SK-N-SH (cell line): Measurements from ENCODE around the gene INF2.
A peak's percentile ranks its signal among the peaks of the same experiment; 100 is the strongest.

Experiments
- EP300 ChIP-seq, 2 experiments: IDR thresholded peaks; 2 replicates each; pipeline versions ENCODE4 v1.4.0 to v1.6.1; 2012; ENCODE audit warnings: borderline replicate concordance in 1 of 2, low read depth in 1 of 2, low read length in 1 of 2
- GABPA ChIP-seq: IDR thresholded peaks from 2 replicates; pipeline ENCODE4 v1.4.0; 2012; ENCODE audit warnings: low read depth, mild to moderate bottlenecking
- POLR2AphosphoS5 ChIP-seq: IDR thresholded peaks from 2 replicates; pipeline ENCODE4 v1.6.1; 2012; ENCODE audit warnings: low read depth, low read length
- TAF1 ChIP-seq: IDR thresholded peaks from 2 replicates; pipeline ENCODE4 v1.6.1; 2012; ENCODE audit warnings: low read depth, mild to moderate bottlenecking, low read length, moderate library complexity, borderline replicate concordance
- TF ChIP-seq, protein P1 (sequence below): fragments of 200-600 bp; sonication (generic); IDR thresholded peaks from 2 replicates; pipeline ENCODE4 v1.6.1; 2017; ENCODE audit warnings: antibody characterized with exemption, mild to moderate bottlenecking, moderate library complexity
- TF ChIP-seq, protein P2 (sequence below): fragments of 150-350 bp; IDR thresholded peaks from 2 replicates; pipeline ENCODE4 v1.6.1; 2016; ENCODE audit warnings: mild to moderate bottlenecking, low read depth, low read length

DNA sequence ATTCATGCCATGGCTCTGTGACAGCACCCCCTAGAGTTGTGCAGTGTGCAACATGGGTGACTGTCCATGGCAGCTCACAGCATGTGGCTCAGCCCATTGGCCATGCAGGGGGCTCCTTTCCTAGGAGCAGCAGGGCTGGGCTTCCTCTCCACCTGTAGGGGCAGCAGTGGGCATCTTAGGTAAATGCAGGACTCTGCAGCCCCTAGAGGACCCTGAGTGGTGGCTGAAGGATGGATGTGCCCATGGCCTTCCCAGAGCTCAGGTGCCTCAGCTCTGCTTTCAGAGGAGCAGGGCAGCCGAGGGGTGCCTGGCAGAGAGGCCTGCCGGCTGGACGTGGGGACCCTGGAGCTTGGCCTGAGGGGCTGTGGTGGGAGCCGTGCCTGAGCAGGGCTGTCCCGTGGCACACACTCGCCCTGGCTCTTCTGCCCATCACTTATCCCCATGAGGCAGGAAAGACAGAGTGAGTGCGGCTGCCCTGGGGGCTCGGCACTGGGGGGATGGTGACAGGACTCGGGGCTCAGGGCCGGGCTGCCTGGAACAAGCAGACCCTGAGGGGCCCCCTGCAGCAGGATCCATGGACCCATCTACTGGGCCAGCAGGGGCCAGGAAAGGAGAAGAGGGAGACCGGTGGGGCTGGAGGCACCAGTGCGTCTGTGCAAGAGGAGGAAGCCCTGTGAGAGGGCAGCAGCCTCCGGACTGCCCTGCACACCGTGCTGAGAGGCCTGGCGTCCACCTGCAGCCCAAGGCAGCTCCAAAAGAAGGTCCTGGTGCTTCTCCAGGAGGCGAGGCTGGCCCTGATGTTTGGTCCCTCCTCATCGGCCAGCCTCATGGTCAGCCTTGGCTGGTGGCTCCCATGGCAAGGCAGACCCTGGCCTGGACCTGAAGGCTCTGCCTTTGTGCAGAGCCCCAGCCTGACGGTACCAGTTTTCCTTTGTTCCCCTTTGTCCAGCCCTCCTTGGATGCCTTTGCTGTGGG lies 42.2 kb downstream of the INF2 start:
- TF ChIP-seq POLR2AphosphoS5, result no peak
- TF ChIP-seq TAF1, result no peak
- TF ChIP-seq GABPA, result no peak
- TF ChIP-seq, protein P1, sequence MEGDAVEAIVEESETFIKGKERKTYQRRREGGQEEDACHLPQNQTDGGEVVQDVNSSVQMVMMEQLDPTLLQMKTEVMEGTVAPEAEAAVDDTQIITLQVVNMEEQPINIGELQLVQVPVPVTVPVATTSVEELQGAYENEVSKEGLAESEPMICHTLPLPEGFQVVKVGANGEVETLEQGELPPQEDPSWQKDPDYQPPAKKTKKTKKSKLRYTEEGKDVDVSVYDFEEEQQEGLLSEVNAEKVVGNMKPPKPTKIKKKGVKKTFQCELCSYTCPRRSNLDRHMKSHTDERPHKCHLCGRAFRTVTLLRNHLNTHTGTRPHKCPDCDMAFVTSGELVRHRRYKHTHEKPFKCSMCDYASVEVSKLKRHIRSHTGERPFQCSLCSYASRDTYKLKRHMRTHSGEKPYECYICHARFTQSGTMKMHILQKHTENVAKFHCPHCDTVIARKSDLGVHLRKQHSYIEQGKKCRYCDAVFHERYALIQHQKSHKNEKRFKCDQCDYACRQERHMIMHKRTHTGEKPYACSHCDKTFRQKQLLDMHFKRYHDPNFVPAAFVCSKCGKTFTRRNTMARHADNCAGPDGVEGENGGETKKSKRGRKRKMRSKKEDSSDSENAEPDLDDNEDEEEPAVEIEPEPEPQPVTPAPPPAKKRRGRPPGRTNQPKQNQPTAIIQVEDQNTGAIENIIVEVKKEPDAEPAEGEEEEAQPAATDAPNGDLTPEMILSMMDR, result peak; percentile 46
- no peak for TF ChIP-seq EP300 (IDR thresholded peaks at IDR 0.05; ENCODE audit: borderline replicate concordance in 1 of 2, low read depth in 1 of 2, low read length in 1 of 2)
- TF ChIP-seq, protein P2, sequence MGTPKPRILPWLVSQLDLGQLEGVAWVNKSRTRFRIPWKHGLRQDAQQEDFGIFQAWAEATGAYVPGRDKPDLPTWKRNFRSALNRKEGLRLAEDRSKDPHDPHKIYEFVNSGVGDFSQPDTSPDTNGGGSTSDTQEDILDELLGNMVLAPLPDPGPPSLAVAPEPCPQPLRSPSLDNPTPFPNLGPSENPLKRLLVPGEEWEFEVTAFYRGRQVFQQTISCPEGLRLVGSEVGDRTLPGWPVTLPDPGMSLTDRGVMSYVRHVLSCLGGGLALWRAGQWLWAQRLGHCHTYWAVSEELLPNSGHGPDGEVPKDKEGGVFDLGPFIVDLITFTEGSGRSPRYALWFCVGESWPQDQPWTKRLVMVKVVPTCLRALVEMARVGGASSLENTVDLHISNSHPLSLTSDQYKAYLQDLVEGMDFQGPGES, result no peak
